Chondrocyte (in vitro differentiated cells): ENCODE results near the gene ZNF697. TPM values are rescaled to one million over a fixed set of nuclear protein-coding genes. Genes with fewer than 3 reads are reported as not detected.

Experiments
- DNase-seq: peaks from one replicate; pipeline ENCODE4 v3.0.0; 2021; ENCODE audit warnings: mixed read lengths, low spot score
- H3K27ac Mint-ChIP-seq: one replicate; pipeline ENCODE4 v1.8.0; 2021; ENCODE audit warnings: mild to moderate bottlenecking, moderate library complexity, mixed read lengths; ENCODE audit not compliant: unreplicated experiment
- H3K27me3 Mint-ChIP-seq: 2 replicates; pipeline ENCODE4 v1.8.0; 2021; ENCODE audit warnings: low read depth, mixed read lengths
- H3K36me3 Mint-ChIP-seq: 2 replicates; pipeline ENCODE4 v1.8.0; 2021; ENCODE audit warnings: low read depth, mixed read lengths
- H3K4me1 Mint-ChIP-seq: 2 replicates; pipeline ENCODE4 v1.8.0; 2021; ENCODE audit warnings: low read depth, mild to moderate bottlenecking, mixed read lengths
- H3K4me3 Mint-ChIP-seq: one replicate; pipeline ENCODE4 v1.8.0; 2021; ENCODE audit warnings: mild to moderate bottlenecking, moderate library complexity, mixed read lengths; ENCODE audit not compliant: unreplicated experiment
- H3K9me3 Mint-ChIP-seq: 2 replicates; pipeline ENCODE4 v1.8.0; 2021; ENCODE audit warnings: low read depth, mixed read lengths
- total RNA-seq: library from RNA; stranded (reverse); gene quantifications from 3 replicates; pipeline ENCODE4 v1.2.1, GENCODE V29; 2021
- TF ChIP-seq, protein P1 (sequence below): fragments of 200-600 bp; sonication (generic); IDR thresholded peaks from 2 replicates; pipeline ENCODE4 v1.5.0; 2021; ENCODE audit warnings: antibody characterized with exemption, mild to moderate bottlenecking, moderate library complexity

The ZNF697 gene
- total RNA-seq, 1 donor from 2014 or later = 13.6 TPM

DNA sequence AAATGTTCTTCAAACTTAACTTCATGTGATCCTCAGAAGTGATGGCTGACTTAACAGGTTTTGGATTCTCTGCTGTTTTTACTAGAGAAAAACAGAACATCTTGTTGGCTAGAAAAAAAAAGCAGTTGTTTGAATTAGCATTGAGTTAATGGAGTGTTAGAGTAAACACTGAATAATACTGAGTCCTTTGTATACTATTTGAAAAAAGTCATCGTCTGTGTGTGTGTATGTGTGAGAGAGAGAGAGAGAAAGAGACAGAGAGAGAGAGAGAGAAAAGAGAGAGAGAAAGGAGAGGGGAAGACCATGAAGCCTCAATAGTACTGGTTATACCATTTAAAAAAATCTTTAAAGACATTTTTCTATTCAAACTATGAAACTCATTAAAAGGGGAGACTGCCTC is 10.4 kb downstream of the ZNF697 start:
- Mint-ChIP-seq H3K4me3 (no peak overlapping the region), H3K36me3 (peaks cover 5% of the 10 kb centered on the region), H3K27me3 (no peaks in the 10 kb centered on the region), H3K9me3 (no peaks in the 10 kb centered on the region), H3K4me1 (peaks cover 23% of the 10 kb centered on the region), H3K27ac (no peak overlapping the region)
- no peak for DNase-seq
- TF ChIP-seq, protein P1, sequence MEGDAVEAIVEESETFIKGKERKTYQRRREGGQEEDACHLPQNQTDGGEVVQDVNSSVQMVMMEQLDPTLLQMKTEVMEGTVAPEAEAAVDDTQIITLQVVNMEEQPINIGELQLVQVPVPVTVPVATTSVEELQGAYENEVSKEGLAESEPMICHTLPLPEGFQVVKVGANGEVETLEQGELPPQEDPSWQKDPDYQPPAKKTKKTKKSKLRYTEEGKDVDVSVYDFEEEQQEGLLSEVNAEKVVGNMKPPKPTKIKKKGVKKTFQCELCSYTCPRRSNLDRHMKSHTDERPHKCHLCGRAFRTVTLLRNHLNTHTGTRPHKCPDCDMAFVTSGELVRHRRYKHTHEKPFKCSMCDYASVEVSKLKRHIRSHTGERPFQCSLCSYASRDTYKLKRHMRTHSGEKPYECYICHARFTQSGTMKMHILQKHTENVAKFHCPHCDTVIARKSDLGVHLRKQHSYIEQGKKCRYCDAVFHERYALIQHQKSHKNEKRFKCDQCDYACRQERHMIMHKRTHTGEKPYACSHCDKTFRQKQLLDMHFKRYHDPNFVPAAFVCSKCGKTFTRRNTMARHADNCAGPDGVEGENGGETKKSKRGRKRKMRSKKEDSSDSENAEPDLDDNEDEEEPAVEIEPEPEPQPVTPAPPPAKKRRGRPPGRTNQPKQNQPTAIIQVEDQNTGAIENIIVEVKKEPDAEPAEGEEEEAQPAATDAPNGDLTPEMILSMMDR = no peak

DNA sequence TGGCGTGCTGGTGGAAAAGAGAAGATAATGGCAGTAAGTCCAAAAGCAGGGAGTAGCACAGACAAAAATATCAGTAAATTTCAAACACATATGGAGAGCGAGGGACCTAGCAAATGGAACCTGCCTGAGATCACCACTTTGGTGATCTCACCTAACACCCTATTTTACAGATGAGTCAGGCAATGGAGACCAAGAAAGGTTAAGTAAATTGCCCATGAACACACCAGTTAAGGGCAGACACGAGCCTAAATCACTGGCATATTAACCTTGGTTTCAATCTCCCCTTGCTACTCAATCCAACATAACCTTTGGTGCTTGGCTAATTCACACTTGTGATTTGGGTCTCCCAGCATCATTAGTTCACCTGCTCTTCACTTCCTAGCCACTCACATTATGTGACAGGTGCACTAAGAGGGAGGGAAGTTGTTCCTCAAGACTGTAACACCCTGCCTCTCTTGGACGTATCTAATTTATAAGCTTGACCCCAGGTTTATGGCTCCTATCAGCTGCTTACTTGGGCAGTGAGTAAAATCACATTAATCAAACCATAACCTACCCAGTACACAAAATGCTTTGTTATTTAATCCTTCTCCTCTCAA is 11.5 kb downstream of the ZNF697 start:
- Mint-ChIP-seq H3K4me3 (no peak overlapping the region), H3K36me3 (no peaks in the 10 kb centered on the region), H3K9me3 (no peaks in the 10 kb centered on the region), H3K4me1 (peaks cover 34% of the 10 kb centered on the region), H3K27me3 (no peaks in the 10 kb centered on the region), H3K27ac (no peak overlapping the region)
- no peak for DNase-seq
- TF ChIP-seq, protein P1 = no peak

DNA sequence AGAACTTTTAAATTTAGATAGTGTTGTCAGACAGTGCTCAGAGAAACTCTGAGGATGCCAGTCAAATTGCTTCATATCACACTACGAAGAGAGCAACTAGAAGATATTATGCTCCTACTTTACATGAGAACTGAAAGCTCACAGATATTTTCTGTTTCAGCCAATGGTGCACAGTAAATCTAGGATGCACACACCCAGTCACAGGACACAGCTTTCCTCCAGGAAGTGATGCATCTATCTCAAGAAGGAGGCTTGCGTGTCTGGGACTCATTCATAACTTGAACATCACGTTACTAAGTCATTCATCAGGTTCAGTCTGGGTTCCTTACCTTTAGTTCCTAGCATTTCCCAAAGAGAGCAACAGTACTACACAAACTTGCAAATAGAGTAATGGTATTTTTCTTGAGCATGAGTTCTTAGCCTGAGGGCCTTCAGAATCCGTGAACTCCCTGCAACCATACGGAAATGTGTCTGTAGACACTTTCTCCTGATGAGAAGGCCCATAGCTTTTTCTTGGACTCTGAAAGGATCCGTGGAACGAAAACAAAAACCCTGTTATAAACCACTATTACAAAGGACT is 12.2 kb downstream of the ZNF697 start:
- no peaks in the 10 kb centered on the region for H3K36me3 Mint-ChIP-seq
- H3K4me3 Mint-ChIP-seq = no peak overlapping the region
- no peaks in the 10 kb centered on the region for H3K9me3 Mint-ChIP-seq
- TF ChIP-seq, protein P1 = no peak
- H3K27me3 Mint-ChIP-seq = no peaks in the 10 kb centered on the region
- peaks cover 38% of the 10 kb centered on the region for H3K4me1 Mint-ChIP-seq
- DNase-seq = no peak
- H3K27ac Mint-ChIP-seq = no peak overlapping the region

DNA sequence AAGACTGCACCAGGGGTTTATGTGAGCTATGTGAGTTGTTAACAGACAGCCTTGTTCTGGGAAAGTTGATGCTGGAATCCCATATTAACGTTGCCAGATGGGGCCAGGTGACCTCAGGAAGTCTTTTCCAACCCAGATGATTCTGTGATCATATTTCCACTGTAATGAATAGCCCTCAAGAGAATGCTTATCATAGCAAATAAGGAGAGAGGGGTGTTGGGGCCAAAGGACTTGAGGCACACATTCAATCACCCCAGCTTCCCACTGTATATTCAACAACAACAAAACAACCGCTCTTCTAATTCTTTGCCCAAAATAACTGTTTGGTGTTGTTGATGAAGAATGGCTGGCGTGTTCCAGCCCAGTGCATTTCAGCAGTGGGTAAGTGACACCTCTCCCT is 14.1 kb downstream of the ZNF697 start:
- peaks cover 53% of the 10 kb centered on the region for H3K4me1 Mint-ChIP-seq
- no peak overlapping the region for H3K4me3 Mint-ChIP-seq
- no peak overlapping the region for H3K27ac Mint-ChIP-seq
- TF ChIP-seq, protein P1 = no peak
- H3K27me3 Mint-ChIP-seq = no peaks in the 10 kb centered on the region
- no peak for DNase-seq
- H3K9me3 Mint-ChIP-seq = no peaks in the 10 kb centered on the region
- H3K36me3 Mint-ChIP-seq = no peaks in the 10 kb centered on the region

DNA sequence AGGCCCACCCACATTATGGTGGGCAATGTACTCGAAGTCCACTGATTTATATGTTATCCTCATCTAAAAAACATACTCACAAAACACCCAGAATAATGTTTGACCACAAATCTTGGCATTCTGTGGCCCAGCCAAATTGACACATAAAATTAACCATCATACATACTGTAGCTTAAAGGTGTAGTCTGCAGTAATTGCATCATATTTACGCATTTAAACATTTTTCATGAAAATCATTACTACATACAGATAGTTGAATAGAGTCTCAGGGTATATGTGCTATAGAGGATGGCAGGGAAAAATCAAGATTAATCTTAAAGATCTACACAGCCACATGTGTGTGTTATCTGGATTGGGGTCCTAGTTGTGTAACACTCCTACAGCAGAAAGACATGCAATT is 14.5 kb downstream of the ZNF697 start:
- Mint-ChIP-seq H3K4me1 (peaks cover 54% of the 10 kb centered on the region), H3K4me3 (no peak overlapping the region), H3K9me3 (no peaks in the 10 kb centered on the region), H3K27ac (no peak overlapping the region), H3K27me3 (no peaks in the 10 kb centered on the region), H3K36me3 (peaks cover 1% of the 10 kb centered on the region)
- TF ChIP-seq, protein P1 = no peak
- DNase-seq = no peak
